Measurements from ENCODE around the gene NRDC. TPM values are rescaled to one million over a fixed set of nuclear protein-coding genes. Genes with fewer than 3 reads are reported as not detected.

NRDC gene
- total RNA-seq, 1 experiment from 2014 or later: 182 TPM

GRCh38 chr1:51858892-51859291 lies 19.6 kb downstream of the NRDC start:
- no peaks in the 10 kb centered on the region for H3K9me3 ChIP-seq (ENCODE audit: control insufficient read depth in 1 of 2, insufficient read depth in 1 of 2, low read depth in 1 of 2, low read length in 2 of 2)
- H3K4me2 ChIP-seq (ENCODE audit: low read length): no peak overlapping the region
- no peak overlapping the region for H3K4me3 ChIP-seq (replicated peaks in 1 of 2; ENCODE audit: low read depth in 1 of 2, low read length in 2 of 2)
- RAD21 ChIA-PET (ENCODE audit: low non-redundant PET in 1 of 2, low total read pairs in 2 of 2, uncharacterized antibody in 2 of 2, unreplicated experiment in 2 of 2): no interaction called here
- no peak overlapping the region for H3K27ac ChIP-seq (ENCODE audit: low read depth, low read length)
- TF ChIP-seq CEBPB (IDR thresholded peaks at IDR 0.05; ENCODE audit: low read depth): no peak
- no peak for TF ChIP-seq POLR2A (IDR thresholded peaks at IDR 0.05; ENCODE audit: borderline replicate concordance, extremely low read depth, insufficient read depth, insufficient read length)
- no peak for TF ChIP-seq MAX (IDR thresholded peaks at IDR 0.05)
- no peak for TF ChIP-seq CTCF (IDR thresholded peaks at IDR 0.05 in 2 of 3, conservative IDR thresholded peaks at IDR 0.05 in 1 of 3; ENCODE audit: borderline replicate concordance in 1 of 3, insufficient read depth in 1 of 3, low read depth in 2 of 3, low read length in 2 of 3)
- TF ChIP-seq SIN3A (IDR thresholded peaks at IDR 0.05; ENCODE audit: low read depth): no peak
- no peak for TF ChIP-seq ZNF274 (IDR thresholded peaks at IDR 0.05; ENCODE audit: low read depth, low read length)
- POLR2A ChIA-PET: no interaction called here
- ATAC-seq (no peak), DNase-seq (ENCODE audit: low read depth, low spot score) (no peak)
- no peak overlapping the region for H3K9ac ChIP-seq (ENCODE audit: low read length)
- no peaks in the 10 kb centered on the region; a peak in 2 of 4 replicates for H3K36me3 ChIP-seq (ENCODE audit: control insufficient read depth in 1 of 2, insufficient read depth in 2 of 2, low read length in 2 of 2)
- peaks cover 81% of the 10 kb centered on the region for H3K79me2 ChIP-seq (ENCODE audit: insufficient read depth, low read length)
- no TSS peak for BruUV-seq (replicated peaks)
- H3K27me3 ChIP-seq (ENCODE audit: insufficient read depth, low read length): no peaks in the 10 kb centered on the region
- peaks cover 0 to 11% of the 10 kb centered on the region in 2 experiments; a peak in 1 of 4 replicates for H3K4me1 ChIP-seq (ENCODE audit: control insufficient read depth in 1 of 2, insufficient read depth in 2 of 2, low read length in 2 of 2)
- CTCF ChIA-PET: no interaction called here
- no peaks in the 10 kb centered on the region for H3K9me2 ChIP-seq (ENCODE audit: insufficient read depth)
- intact Hi-C loops (cut with micrococcal nuclease): no loop called here
- no peak overlapping the region for H2AFZ ChIP-seq (ENCODE audit: low read depth, low read length, poor library complexity, severe bottlenecking)
- peaks cover 8% of the 10 kb centered on the region; the same call in 1 of the 2 replicates for H4K20me1 ChIP-seq (ENCODE audit: insufficient read depth)

- POLR2A ChIA-PET: no interaction called here
- RAD21 ChIA-PET (ENCODE audit: low non-redundant PET in 1 of 2, low total read pairs in 2 of 2, uncharacterized antibody in 2 of 2, unreplicated experiment in 2 of 2): no interaction called here
- BruUV-seq (replicated peaks): no TSS peak
- intact Hi-C loops (cut with micrococcal nuclease): no loop called here
- H3K79me2 ChIP-seq (ENCODE audit: insufficient read depth, low read length): peaks cover 67% of the 10 kb centered on the region
- no peak overlapping the region for H3K9ac ChIP-seq (ENCODE audit: low read length)
- DNase-seq (ENCODE audit: low read depth, low spot score) (no peak), ATAC-seq (no peak)
- no peaks in the 10 kb centered on the region for H3K27me3 ChIP-seq (ENCODE audit: insufficient read depth, low read length)
- H3K4me2 ChIP-seq (ENCODE audit: low read length): no peak overlapping the region
- H3K9me2 ChIP-seq (ENCODE audit: insufficient read depth): no peaks in the 10 kb centered on the region
- no peaks in the 10 kb centered on the region for H3K9me3 ChIP-seq (ENCODE audit: control insufficient read depth in 1 of 2, insufficient read depth in 1 of 2, low read depth in 1 of 2, low read length in 2 of 2)
- no peak overlapping the region for H3K27ac ChIP-seq (ENCODE audit: low read depth, low read length)
- CTCF ChIA-PET: no interaction called here
- H4K20me1 ChIP-seq (ENCODE audit: insufficient read depth): peaks cover 6% of the 10 kb centered on the region; the same call in 1 of the 2 replicates
- no peak overlapping the region for H2AFZ ChIP-seq (ENCODE audit: low read depth, low read length, poor library complexity, severe bottlenecking)
- H3K4me3 ChIP-seq (replicated peaks in 1 of 2; ENCODE audit: low read depth in 1 of 2, low read length in 2 of 2): no peak overlapping the region
- H3K4me1 ChIP-seq (ENCODE audit: control insufficient read depth in 1 of 2, insufficient read depth in 2 of 2, low read length in 2 of 2): peaks cover 0 to 3% of the 10 kb centered on the region in 2 experiments; a peak in 1 of 4 replicates
- H3K36me3 ChIP-seq (ENCODE audit: control insufficient read depth in 1 of 2, insufficient read depth in 2 of 2, low read length in 2 of 2): no peaks in the 10 kb centered on the region; a peak in 2 of 4 replicates
- TF ChIP-seq CTCF (IDR thresholded peaks at IDR 0.05 in 2 of 3, conservative IDR thresholded peaks at IDR 0.05 in 1 of 3; ENCODE audit: borderline replicate concordance in 1 of 3, insufficient read depth in 1 of 3, low read depth in 2 of 3, low read length in 2 of 3): no peak
- TF ChIP-seq RAD21 (IDR thresholded peaks at IDR 0.05; ENCODE audit: low read depth): no peak
- TF ChIP-seq EGR1 (IDR thresholded peaks at IDR 0.05; ENCODE audit: low read depth): no peak
- no peak for TF ChIP-seq POLR2AphosphoS5 (IDR thresholded peaks at IDR 0.05; ENCODE audit: low read depth, low read length)
- no peak for TF ChIP-seq ZFX (IDR thresholded peaks at IDR 0.05)
- TF ChIP-seq JUND (IDR thresholded peaks at IDR 0.05): no peak
- TF ChIP-seq YY1 (IDR thresholded peaks at IDR 0.05; ENCODE audit: extremely low read depth, insufficient replicate concordance, low read depth, low read length): no peak
- no peak for TF ChIP-seq EZH2phosphoT487 (IDR thresholded peaks at IDR 0.05; ENCODE audit: borderline replicate concordance)
Observed at GRCh38 chr1:51856745-51857144, 21.8 kb downstream of the NRDC start.
